Amniotic epithelial cell (primary cell): Measurements from ENCODE around the gene CTH.
"Not testable (repeated sequence)": the region's sequence is repeated elsewhere in the genome, so short reads cannot be mapped to it uniquely, and the experiment has no call there.

Experiments used
- DNase-seq: peaks from one replicate; pipeline ENCODE4 v3.0.0-alpha.2; 2010; ENCODE audit warnings: low read depth

The CTH gene

GRCh38 chr1:70455291-70455690, 44.2 kb downstream of the CTH start:
- DNase-seq = no peak

- no peak for DNase-seq
Observed at GRCh38 chr1:70458131-70458530, 47.1 kb downstream of the CTH start.

- peak; percentile 69 for DNase-seq
Observed at GRCh38 chr1:70459496-70460225, 48.6 kb downstream of the CTH start.

- not testable (repeated sequence) for DNase-seq
Observed at GRCh38 chr1:70460740-70461713, 50.0 kb downstream of the CTH start.

- DNase-seq = no peak
Observed at GRCh38 chr1:70462611-70463010, 51.5 kb downstream of the CTH start.

- DNase-seq = no peak
Observed at GRCh38 chr1:70465911-70466310, 54.8 kb downstream of the CTH start.

- DNase-seq = no peak
Observed at GRCh38 chr1:70467531-70467930, 56.5 kb downstream of the CTH start.

GRCh38 chr1:70468180-70468579, 57.1 kb downstream of the CTH start:
- DNase-seq = no peak

- DNase-seq = not testable (repeated sequence)
Observed at GRCh38 chr1:70469184-70469583, 58.1 kb downstream of the CTH start.

GRCh38 chr1:70475023-70475422, 64.0 kb downstream of the CTH start:
- DNase-seq = no peak

- no peak for DNase-seq
Observed at GRCh38 chr1:70477090-70477489, 66.0 kb downstream of the CTH start.

- DNase-seq = not testable (repeated sequence)
Observed at GRCh38 chr1:70477905-70478304, 66.8 kb downstream of the CTH start.

- no peak for DNase-seq
Observed at GRCh38 chr1:70483342-70483741, 72.3 kb downstream of the CTH start.

- no peak for DNase-seq
Observed at GRCh38 chr1:70485624-70486023, 74.6 kb downstream of the CTH start.

GRCh38 chr1:70486676-70487458, 75.8 kb downstream of the CTH start:
- peak; percentile 79 for DNase-seq

GRCh38 chr1:70487459-70487815, 76.4 kb downstream of the CTH start:
- DNase-seq = no peak

- DNase-seq = peak; percentile 50
Observed at GRCh38 chr1:70487910-70488665, 77.0 kb downstream of the CTH start.
